Adipocyte (in vitro differentiated cells): Measurements from ENCODE around the gene TP73.

Source experiments
- DNase-seq: peaks from one replicate; pipeline ENCODE4 v3.0.0-alpha.2; 2015; ENCODE audit warnings: low read depth
- H3K27me3 ChIP-seq: replicated peaks from 2 replicates; pipeline ENCODE4 v1.7.0; 2013; ENCODE audit warnings: mild to moderate bottlenecking, low read length, moderate library complexity; ENCODE audit not compliant: control insufficient read depth, insufficient read depth
- H3K36me3 ChIP-seq: 2 replicates; pipeline ENCODE4 v1.7.0; 2013; ENCODE audit warnings: low read length, mild to moderate bottlenecking, moderate library complexity; ENCODE audit not compliant: control insufficient read depth, insufficient read depth, severe bottlenecking
- H3K4me1 ChIP-seq: 2 replicates; pipeline ENCODE4 v1.7.0; 2013; ENCODE audit warnings: mild to moderate bottlenecking, low read length, moderate library complexity; ENCODE audit not compliant: control insufficient read depth, insufficient read depth
- H3K4me3 ChIP-seq: 2 replicates; pipeline ENCODE4 v1.7.0; 2013; ENCODE audit warnings: mild to moderate bottlenecking, low read length, moderate library complexity
- H3K9ac ChIP-seq: 2 replicates; pipeline ENCODE4 v1.7.0; 2013; ENCODE audit warnings: mild to moderate bottlenecking, low read length, moderate library complexity
- H3K9me3 ChIP-seq: 2 replicates; pipeline ENCODE4 v1.7.0; 2013; ENCODE audit warnings: mild to moderate bottlenecking, low read length, moderate library complexity; ENCODE audit not compliant: control insufficient read depth

TP73 gene

GRCh38 chr1:3730543-3731247, 78.4 kb downstream of the TP73 start:
- Histone ChIP-seq H3K4me3 (no peak overlapping the region), H3K36me3 (no peaks in the 10 kb centered on the region), H3K27me3 (peaks cover 40% of the 10 kb centered on the region), H3K9ac (no peak overlapping the region), H3K9me3 (no peaks in the 10 kb centered on the region), H3K4me1 (no peaks in the 10 kb centered on the region)
- no peak for DNase-seq

GRCh38 chr1:3731583-3732433, 79.5 kb downstream of the TP73 start:
- Histone ChIP-seq H3K4me1 (no peaks in the 10 kb centered on the region), H3K27me3 (peaks cover 40% of the 10 kb centered on the region), H3K9me3 (no peaks in the 10 kb centered on the region), H3K36me3 (peaks cover 8% of the 10 kb centered on the region), H3K9ac (no peak overlapping the region), H3K4me3 (no peak overlapping the region)
- DNase-seq, result no peak

GRCh38 chr1:3732434-3733093, 80.2 kb downstream of the TP73 start:
- Histone ChIP-seq H3K9me3 (no peaks in the 10 kb centered on the region), H3K27me3 (peaks cover 40% of the 10 kb centered on the region), H3K9ac (no peak overlapping the region), H3K4me3 (no peak overlapping the region), H3K4me1 (no peaks in the 10 kb centered on the region), H3K36me3 (peaks cover 14% of the 10 kb centered on the region)
- no peak for DNase-seq

GRCh38 chr1:3733094-3733882, 81.0 kb downstream of the TP73 start:
- no peak overlapping the region for H3K9ac ChIP-seq
- no peaks in the 10 kb centered on the region for H3K9me3 ChIP-seq
- no peak overlapping the region for H3K4me3 ChIP-seq
- H3K4me1 ChIP-seq, result no peaks in the 10 kb centered on the region
- peaks cover 19% of the 10 kb centered on the region for H3K36me3 ChIP-seq
- H3K27me3 ChIP-seq, result peaks cover 40% of the 10 kb centered on the region
- DNase-seq, result no peak

GRCh38 chr1:3733883-3734589, 81.7 kb downstream of the TP73 start:
- H3K4me3 ChIP-seq, result no peak overlapping the region
- peaks cover 36% of the 10 kb centered on the region for H3K27me3 ChIP-seq
- no peaks in the 10 kb centered on the region for H3K4me1 ChIP-seq
- H3K9me3 ChIP-seq, result no peaks in the 10 kb centered on the region
- no peak for DNase-seq
- no peak overlapping the region for H3K9ac ChIP-seq
- H3K36me3 ChIP-seq, result peaks cover 26% of the 10 kb centered on the region

- Histone ChIP-seq H3K9me3 (no peaks in the 10 kb centered on the region), H3K4me3 (no peak overlapping the region), H3K27me3 (peaks cover 30% of the 10 kb centered on the region), H3K36me3 (peaks cover 28% of the 10 kb centered on the region), H3K9ac (no peak overlapping the region), H3K4me1 (no peaks in the 10 kb centered on the region)
- DNase-seq, result no peak
Measured at GRCh38 chr1:3734602-3735001, 82.3 kb downstream of the TP73 start.

- no peak overlapping the region for H3K9ac ChIP-seq
- no peak for DNase-seq
- H3K36me3 ChIP-seq, result peaks cover 28% of the 10 kb centered on the region
- no peaks in the 10 kb centered on the region for H3K9me3 ChIP-seq
- H3K4me1 ChIP-seq, result no peaks in the 10 kb centered on the region
- no peak overlapping the region for H3K4me3 ChIP-seq
- H3K27me3 ChIP-seq, result peaks cover 26% of the 10 kb centered on the region
Measured at GRCh38 chr1:3735027-3735681, 82.8 kb downstream of the TP73 start.

GRCh38 chr1:3735688-3736087, 83.4 kb downstream of the TP73 start:
- Histone ChIP-seq H3K9ac (no peak overlapping the region), H3K4me1 (no peaks in the 10 kb centered on the region), H3K4me3 (no peak overlapping the region), H3K36me3 (peaks cover 28% of the 10 kb centered on the region), H3K27me3 (peaks cover 21% of the 10 kb centered on the region), H3K9me3 (no peaks in the 10 kb centered on the region)
- no peak for DNase-seq

- Histone ChIP-seq H3K4me1 (no peaks in the 10 kb centered on the region), H3K36me3 (peaks cover 28% of the 10 kb centered on the region), H3K9ac (no peak overlapping the region), H3K27me3 (peaks cover 16% of the 10 kb centered on the region), H3K9me3 (no peaks in the 10 kb centered on the region), H3K4me3 (no peak overlapping the region)
- no peak for DNase-seq
Measured at GRCh38 chr1:3736131-3736561, 83.8 kb downstream of the TP73 start.

GRCh38 chr1:3736708-3737107, 84.4 kb downstream of the TP73 start:
- H3K9me3 ChIP-seq, result no peaks in the 10 kb centered on the region
- DNase-seq, result no peak
- peaks cover 30% of the 10 kb centered on the region for H3K36me3 ChIP-seq

More at GRCh38 chr1:3736708-3737107, 84.4 kb downstream of the TP73 start:
- H3K4me1 ChIP-seq, result no peaks in the 10 kb centered on the region
- H3K4me3 ChIP-seq, result no peak overlapping the region
- peaks cover 11% of the 10 kb centered on the region for H3K27me3 ChIP-seq
- H3K9ac ChIP-seq, result no peak overlapping the region
